HG03060 (cell line): ENCODE results near the gene KIAA2012.

Source experiments
- ATAC-seq: cut with Tn5 transposase; IDR thresholded peaks from one replicate; pipeline ENCODE4 v1.9.1; 2021; ENCODE audit warnings: low read depth, moderate number of reproducible peaks; ENCODE audit not compliant: unreplicated experiment

KIAA2012 gene

GRCh38 chr2:202141329-202141947 lies 68.4 kb downstream of the KIAA2012 start:
- no peak for ATAC-seq

DNA sequence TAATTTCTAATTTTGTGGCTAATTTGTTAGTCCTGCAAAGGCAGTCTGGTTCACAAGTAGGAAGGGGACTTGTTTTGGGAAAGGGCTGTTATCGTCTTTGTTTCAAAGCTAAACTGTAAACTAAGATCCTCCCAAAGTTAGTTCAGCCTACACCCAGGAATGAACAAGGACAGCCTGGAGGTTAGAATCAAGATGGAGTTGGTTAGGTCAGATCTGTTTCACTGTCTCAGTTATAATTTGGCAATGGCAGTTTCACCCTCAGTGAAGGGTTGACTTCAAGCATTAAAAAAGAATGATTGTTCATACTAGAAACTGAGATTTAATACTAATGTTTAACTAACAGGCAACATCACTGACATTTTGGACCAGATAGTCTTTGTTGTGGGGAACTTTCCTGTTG lies 69.5 kb downstream of the KIAA2012 start:
- no peak for ATAC-seq

DNA sequence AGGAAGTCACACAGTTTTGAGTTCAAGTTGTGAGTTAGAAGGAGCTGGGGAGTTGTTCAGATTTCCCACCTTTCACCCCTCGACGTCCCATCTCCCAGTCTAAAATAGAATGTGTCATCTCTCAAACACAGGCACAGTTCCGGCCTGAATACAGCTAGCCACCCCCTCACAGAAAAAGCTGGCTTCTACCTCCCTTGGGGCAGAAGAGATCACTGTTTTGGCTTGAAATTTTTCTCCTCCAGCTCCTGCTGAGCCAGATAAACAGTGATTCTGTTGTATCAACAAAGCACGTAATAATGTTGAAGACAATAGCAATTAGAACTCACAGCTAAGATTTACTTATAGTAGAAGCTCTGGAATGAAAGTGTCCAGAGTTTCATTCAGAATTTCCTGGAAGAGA lies 74.7 kb downstream of the KIAA2012 start:
- no peak for ATAC-seq

DNA sequence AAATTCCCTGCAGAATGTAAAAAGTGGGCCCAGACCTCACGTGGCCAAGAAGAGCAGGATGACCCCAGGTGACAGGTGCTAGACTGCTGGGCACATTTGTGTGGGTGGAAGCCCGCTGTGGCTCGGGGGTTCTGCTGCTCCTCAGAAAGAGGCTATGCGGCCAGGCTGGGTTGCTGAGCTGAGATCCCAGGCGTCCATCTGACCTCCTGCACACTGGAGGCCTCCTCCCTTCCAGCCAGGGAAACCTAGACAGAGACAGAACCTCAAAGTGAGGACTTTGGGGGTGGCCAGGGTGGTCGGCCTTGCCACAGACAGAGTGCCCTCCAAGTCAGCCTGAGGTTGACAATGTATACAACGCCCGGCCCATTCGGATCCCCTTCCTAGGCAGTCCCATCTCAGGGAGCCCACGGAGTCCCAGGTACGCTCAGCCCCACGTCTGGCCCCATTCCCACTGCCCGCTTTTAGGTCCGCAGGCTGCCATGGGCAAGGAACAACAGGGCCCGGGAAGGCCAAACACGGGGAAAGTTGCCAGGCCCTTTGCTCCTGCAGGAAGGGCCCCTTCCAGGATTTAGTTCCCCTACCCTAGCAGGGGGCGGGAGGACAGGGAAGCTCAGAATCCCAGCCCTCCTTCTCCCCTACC lies 75.6 kb downstream of the KIAA2012 start:
- no peak for ATAC-seq

- no peak for ATAC-seq
Observed at GRCh38 chr2:202149155-202149762, 76.2 kb downstream of the KIAA2012 start.

- ATAC-seq = no peak
Observed at GRCh38 chr2:202149936-202150335, 76.9 kb downstream of the KIAA2012 start.

DNA sequence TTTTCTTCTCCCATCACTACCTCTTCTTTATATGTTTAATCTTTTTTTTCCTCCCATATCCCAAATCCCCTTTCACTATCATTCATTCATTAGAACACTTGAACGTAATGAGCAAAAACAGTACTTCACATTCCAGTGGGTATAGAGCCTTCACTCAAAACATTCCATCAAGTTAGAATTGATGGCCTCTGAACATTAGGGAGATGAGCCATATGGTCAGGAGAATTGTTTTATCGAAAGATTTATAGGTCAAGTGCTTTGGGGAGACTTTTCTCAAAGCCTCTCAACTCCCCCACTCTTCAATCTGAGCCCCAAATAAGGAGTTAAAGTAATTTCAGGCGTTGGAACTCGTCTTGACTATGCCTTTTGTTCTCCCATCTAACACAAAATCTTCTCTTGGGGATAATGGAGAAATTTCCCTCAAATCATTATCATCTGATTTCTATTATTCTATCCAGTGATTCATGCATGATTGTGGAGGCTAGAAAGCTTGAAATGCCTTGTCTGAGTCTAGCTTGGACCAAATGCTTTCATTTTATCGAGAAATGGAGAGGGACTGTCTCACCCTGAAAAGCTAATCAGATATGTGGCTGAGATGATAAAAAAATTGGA lies 79.2 kb downstream of the KIAA2012 start:
- ATAC-seq = no peak

DNA sequence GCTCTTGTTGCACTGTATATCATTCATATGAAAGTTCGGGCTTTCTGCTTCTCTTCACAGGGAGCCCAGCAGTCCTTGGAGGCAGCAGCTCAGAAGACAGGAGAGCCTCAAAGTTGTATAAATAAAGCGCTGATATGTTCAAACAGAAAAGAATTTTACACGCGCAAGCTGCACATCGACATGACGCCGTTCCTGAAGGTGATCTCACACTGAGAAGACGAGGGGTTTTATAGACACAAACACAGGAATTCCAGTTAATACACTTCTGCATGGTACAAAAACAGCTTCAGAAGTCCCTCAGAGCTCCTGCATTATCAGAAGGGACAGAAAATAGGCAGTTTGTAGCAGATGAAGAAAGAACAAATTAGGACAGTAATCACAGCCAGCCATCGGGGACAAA lies 81.6 kb downstream of the KIAA2012 start:
- ATAC-seq = no peak

GRCh38 chr2:202157211-202157990 lies 84.3 kb downstream of the KIAA2012 start:
- no peak for ATAC-seq

GRCh38 chr2:202158796-202159195 lies 85.7 kb downstream of the KIAA2012 start:
- no peak for ATAC-seq

- no peak for ATAC-seq
Observed at GRCh38 chr2:202161151-202161835, 88.2 kb downstream of the KIAA2012 start.

DNA sequence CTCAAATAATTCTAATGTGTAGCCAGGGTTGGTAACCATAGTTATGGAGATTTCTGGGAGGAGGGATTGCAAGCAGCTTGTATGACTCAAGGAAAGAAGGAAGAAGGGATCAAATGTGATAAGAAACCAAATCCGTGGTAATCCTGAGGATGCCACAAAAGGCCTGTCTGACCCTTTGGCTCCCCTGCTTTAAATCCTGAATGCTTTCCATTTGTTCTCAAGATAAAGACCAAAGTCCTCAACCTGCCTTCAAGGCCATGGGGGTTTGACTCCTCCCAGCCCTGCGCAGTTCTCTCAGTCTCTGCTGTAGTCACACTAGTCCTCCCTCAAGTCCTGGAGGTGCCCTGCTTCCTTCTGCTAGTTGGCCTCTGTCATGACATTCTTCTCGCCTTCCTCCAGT lies 91.4 kb downstream of the KIAA2012 start:
- ATAC-seq = no peak

DNA sequence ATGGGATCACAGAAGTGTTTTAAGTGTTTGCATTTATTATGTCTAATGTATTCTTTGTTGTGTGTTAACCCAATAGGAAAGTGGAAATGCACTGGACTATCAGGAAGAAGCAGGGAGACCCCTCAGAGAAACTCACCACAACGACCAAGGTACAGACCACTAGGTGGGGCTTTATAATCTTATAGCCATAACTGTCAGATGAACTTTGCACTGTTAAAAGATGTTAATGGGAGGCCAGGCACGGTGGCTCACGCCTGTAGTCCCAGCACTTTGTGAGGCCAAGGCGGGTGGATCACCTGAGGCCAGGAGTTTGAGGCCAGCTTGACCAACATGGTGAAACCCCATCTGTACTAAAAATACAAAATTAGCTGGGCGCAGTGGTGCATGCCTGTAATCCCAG lies 92.2 kb downstream of the KIAA2012 start:
- ATAC-seq = no peak

DNA sequence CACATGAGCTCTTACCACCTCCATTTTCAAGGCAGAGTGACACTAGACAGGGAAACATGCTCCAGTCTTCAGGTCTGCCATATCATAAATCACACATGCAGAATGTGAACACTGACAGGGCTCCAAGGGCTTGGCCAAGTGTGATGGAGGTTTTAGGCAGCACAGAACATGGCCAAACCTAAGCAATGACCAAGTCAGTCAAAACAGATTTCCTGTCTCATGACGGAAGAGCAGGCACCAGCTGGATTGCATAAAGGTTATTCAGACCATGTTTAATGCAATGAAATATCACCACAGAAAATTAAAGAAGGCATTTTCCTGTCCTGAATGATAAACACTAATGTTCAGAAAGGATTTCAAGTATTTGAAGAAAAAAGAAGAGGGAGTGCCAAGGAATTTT lies 92.9 kb downstream of the KIAA2012 start:
- ATAC-seq = no peak

DNA sequence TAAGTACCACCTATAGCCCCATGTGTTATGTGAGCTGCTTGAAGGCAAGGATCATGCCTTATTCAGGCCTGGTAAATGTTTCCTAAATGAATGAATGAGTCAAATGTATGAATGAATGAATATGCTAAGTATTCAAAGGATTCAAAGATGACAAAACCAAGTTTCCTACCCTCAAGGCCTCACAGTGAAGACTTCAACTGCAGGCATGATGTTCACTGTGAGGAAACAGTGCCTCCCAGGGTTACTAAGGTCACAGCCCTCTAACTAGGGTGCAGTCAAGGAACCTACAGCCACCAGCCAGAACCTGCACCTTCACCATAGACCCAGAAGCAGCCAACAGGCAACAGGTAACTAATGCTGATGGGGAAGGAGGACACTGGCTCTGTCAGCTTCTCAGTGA lies 96.1 kb downstream of the KIAA2012 start:
- no peak for ATAC-seq

- ATAC-seq = no peak
Observed at GRCh38 chr2:202169832-202170424, 96.9 kb downstream of the KIAA2012 start.

DNA sequence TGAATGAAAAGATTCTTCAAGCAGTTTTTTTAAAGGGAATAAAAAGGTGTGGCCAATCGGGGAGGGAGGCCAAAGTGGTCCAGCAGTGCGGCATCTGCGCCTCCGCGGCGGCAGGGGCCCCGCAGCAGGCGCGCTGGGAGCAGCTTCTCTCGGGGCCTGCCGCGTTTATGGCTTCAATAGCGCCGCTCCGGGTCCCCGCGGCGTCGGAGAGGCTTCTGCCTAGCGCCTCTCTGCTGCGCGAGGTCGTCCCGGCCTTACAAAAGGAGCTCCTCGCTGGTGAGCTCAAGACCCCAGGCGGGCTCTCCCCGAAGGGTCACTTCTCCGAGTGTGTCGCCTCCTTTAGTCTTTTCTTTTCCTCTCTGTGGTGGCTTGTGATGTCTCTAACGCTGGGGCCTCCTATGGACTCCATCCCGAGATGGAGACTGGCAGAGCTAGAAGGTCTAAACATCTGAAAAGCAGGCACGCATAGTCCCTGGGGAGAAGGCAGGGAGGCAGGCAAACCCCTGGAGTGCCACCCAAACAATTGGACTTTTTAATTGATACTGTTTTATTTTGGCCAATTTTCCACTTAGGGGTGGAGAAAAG lies 98.3 kb downstream of the KIAA2012 start:
- ATAC-seq = no peak

DNA sequence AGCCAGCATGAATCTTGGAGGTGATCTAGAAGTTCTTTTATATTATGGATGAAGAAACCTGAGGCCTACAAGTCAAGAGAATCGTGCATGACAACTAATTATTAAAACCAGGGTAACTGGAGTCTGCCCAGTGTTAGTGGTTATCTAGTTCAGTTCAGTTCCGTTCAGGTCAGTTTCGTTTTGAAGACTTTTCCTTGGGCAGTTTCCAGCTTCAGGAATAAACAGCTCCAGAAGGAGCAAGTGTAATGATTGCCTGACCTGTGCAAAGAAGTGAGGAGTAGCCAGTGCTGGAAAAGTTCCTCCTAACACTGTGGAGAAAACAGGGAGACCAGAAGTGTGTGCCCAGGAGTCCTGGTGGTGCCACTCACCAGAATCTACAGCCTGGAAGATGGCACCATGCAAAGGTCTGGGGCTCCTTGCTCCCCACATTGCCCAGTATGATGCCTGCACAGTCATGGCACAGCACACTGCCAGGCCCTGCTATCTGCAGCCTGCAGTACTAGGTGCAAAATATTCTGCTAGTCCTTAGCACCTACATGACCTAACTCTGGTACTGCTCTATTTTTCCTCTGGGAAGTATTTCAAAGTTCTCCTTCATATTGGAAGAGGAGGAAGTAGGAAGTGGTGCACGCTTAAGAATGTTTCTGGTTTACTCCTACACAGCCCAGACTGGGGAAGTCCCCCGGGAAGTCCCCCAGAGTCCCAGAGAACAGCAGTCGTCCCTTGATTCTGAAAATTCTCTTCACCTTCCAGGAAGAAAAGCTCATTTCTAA lies 99.6 kb downstream of the KIAA2012 start:
- ATAC-seq = no peak
